ENCODE data around the gene TMEM132D.

TMEM132D gene

GRCh38 chr12:129594098-129594497, 309.7 kb downstream of the TMEM132D start:
- Histone ChIP-seq H3K27me3 (ENCODE audit: control insufficient read depth in 5 of 5, insufficient read depth in 4 of 5, low read length in 5 of 5) (peaks cover 0 to 6% (median 0%) of the 10 kb centered on the region in 5 donors), H3K9me3 (ENCODE audit: control insufficient read depth in 5 of 5, low read length in 5 of 5) (peaks cover 0 to 8% (median 4%) of the 10 kb centered on the region in 5 donors), H3K9ac (ENCODE audit: low read length in 5 of 5) (no peak overlapping the region), H3K27ac (ENCODE audit: low read depth, low read length) (no peak overlapping the region), H3K4me1 (ENCODE audit: control insufficient read depth in 5 of 5, insufficient read depth in 5 of 5, low read length in 5 of 5) (no peaks in the 10 kb centered on the region), H3K4me3 (ENCODE audit: low read depth in 1 of 5, low read length in 5 of 5) (no peak overlapping the region), H3K36me3 (ENCODE audit: control insufficient read depth in 5 of 5, insufficient read depth in 5 of 5, low read length in 5 of 5) (no peaks in the 10 kb centered on the region)

- H3K4me1 ChIP-seq (ENCODE audit: control insufficient read depth in 5 of 5, insufficient read depth in 5 of 5, low read length in 5 of 5), result no peaks in the 10 kb centered on the region
- peaks cover 0 to 13% (median 5%) of the 10 kb centered on the region in 5 donors for H3K9me3 ChIP-seq (ENCODE audit: control insufficient read depth in 5 of 5, low read length in 5 of 5)
- H3K36me3 ChIP-seq (ENCODE audit: control insufficient read depth in 5 of 5, insufficient read depth in 5 of 5, low read length in 5 of 5), result no peaks in the 10 kb centered on the region
- H3K4me3 ChIP-seq (ENCODE audit: low read depth in 1 of 5, low read length in 5 of 5), result no peak overlapping the region
- no peak overlapping the region for H3K9ac ChIP-seq (ENCODE audit: low read length in 5 of 5)
- no peak overlapping the region for H3K27ac ChIP-seq (ENCODE audit: low read depth, low read length)
- peaks cover 0 to 6% (median 0%) of the 10 kb centered on the region in 5 donors for H3K27me3 ChIP-seq (ENCODE audit: control insufficient read depth in 5 of 5, insufficient read depth in 4 of 5, low read length in 5 of 5)
These were observed 311.4 kb downstream of the TMEM132D start for GRCh38 chr12:129592449-129592848.

GRCh38 chr12:129589503-129589902, 314.3 kb downstream of the TMEM132D start:
- H3K9ac ChIP-seq (ENCODE audit: low read length in 5 of 5), result no peak overlapping the region
- no peaks in the 10 kb centered on the region for H3K36me3 ChIP-seq (ENCODE audit: control insufficient read depth in 5 of 5, insufficient read depth in 5 of 5, low read length in 5 of 5)
- no peak overlapping the region for H3K27ac ChIP-seq (ENCODE audit: low read depth, low read length)
- peaks cover 0 to 3% (median 0%) of the 10 kb centered on the region in 5 donors for H3K27me3 ChIP-seq (ENCODE audit: control insufficient read depth in 5 of 5, insufficient read depth in 4 of 5, low read length in 5 of 5)
- H3K4me3 ChIP-seq (ENCODE audit: low read depth in 1 of 5, low read length in 5 of 5), result no peak overlapping the region
- no peaks in the 10 kb centered on the region for H3K4me1 ChIP-seq (ENCODE audit: control insufficient read depth in 5 of 5, insufficient read depth in 5 of 5, low read length in 5 of 5)
- H3K9me3 ChIP-seq (ENCODE audit: control insufficient read depth in 5 of 5, low read length in 5 of 5), result peaks cover 0 to 13% (median 7%) of the 10 kb centered on the region in 5 donors

DNA sequence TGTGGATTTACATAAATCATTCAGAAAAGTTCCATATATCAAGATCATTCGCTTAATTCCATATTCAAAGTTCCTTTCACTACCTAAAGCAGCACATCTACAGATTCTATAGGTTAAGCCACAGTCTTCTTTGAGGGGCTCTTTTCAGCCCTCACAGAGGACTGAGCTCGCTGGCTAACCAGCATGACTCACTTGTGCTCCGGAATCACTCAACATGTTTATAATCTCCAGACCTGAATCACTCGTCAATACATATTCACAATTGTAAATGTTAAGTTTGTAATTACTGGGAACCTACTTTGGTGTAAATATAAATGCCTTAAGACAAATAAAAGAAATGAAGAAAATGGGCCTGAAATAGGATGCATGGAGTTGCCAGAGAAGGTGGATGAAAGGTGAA, 315.7 kb downstream of the TMEM132D start:
- Histone ChIP-seq H3K9me3 (ENCODE audit: control insufficient read depth in 5 of 5, low read length in 5 of 5) (peaks cover 0 to 13% (median 7%) of the 10 kb centered on the region in 5 donors), H3K4me3 (ENCODE audit: low read depth in 1 of 5, low read length in 5 of 5) (no peak overlapping the region), H3K9ac (ENCODE audit: low read length in 5 of 5) (no peak overlapping the region), H3K27me3 (ENCODE audit: control insufficient read depth in 5 of 5, insufficient read depth in 4 of 5, low read length in 5 of 5) (no peaks in the 10 kb centered on the region), H3K4me1 (ENCODE audit: control insufficient read depth in 5 of 5, insufficient read depth in 5 of 5, low read length in 5 of 5) (no peaks in the 10 kb centered on the region), H3K27ac (ENCODE audit: low read depth, low read length) (no peak overlapping the region), H3K36me3 (ENCODE audit: control insufficient read depth in 5 of 5, insufficient read depth in 5 of 5, low read length in 5 of 5) (no peaks in the 10 kb centered on the region)

- H3K9me3 ChIP-seq (ENCODE audit: control insufficient read depth in 5 of 5, low read length in 5 of 5), result peaks cover 0 to 13% (median 7%) of the 10 kb centered on the region in 5 donors
- H3K36me3 ChIP-seq (ENCODE audit: control insufficient read depth in 5 of 5, insufficient read depth in 5 of 5, low read length in 5 of 5), result no peaks in the 10 kb centered on the region
- H3K4me3 ChIP-seq (ENCODE audit: low read depth in 1 of 5, low read length in 5 of 5), result no peak overlapping the region
- no peaks in the 10 kb centered on the region for H3K4me1 ChIP-seq (ENCODE audit: control insufficient read depth in 5 of 5, insufficient read depth in 5 of 5, low read length in 5 of 5)
- H3K9ac ChIP-seq (ENCODE audit: low read length in 5 of 5), result no peak overlapping the region
- H3K27ac ChIP-seq (ENCODE audit: low read depth, low read length), result no peak overlapping the region
- no peaks in the 10 kb centered on the region for H3K27me3 ChIP-seq (ENCODE audit: control insufficient read depth in 5 of 5, insufficient read depth in 4 of 5, low read length in 5 of 5)
These were observed 318.5 kb downstream of the TMEM132D start for GRCh38 chr12:129585296-129585695.

GRCh38 chr12:129579879-129580278, 323.9 kb downstream of the TMEM132D start:
- no peak overlapping the region for H3K9ac ChIP-seq (ENCODE audit: low read length in 5 of 5)
- H3K9me3 ChIP-seq (ENCODE audit: control insufficient read depth in 5 of 5, low read length in 5 of 5), result peaks cover 0 to 4% (median 3%) of the 10 kb centered on the region in 5 donors
- no peak overlapping the region for H3K27ac ChIP-seq (ENCODE audit: low read depth, low read length)
- H3K27me3 ChIP-seq (ENCODE audit: control insufficient read depth in 5 of 5, insufficient read depth in 4 of 5, low read length in 5 of 5), result no peaks in the 10 kb centered on the region
- H3K36me3 ChIP-seq (ENCODE audit: control insufficient read depth in 5 of 5, insufficient read depth in 5 of 5, low read length in 5 of 5), result no peaks in the 10 kb centered on the region
- no peak overlapping the region for H3K4me3 ChIP-seq (ENCODE audit: low read depth in 1 of 5, low read length in 5 of 5)
- no peaks in the 10 kb centered on the region for H3K4me1 ChIP-seq (ENCODE audit: control insufficient read depth in 5 of 5, insufficient read depth in 5 of 5, low read length in 5 of 5)

DNA sequence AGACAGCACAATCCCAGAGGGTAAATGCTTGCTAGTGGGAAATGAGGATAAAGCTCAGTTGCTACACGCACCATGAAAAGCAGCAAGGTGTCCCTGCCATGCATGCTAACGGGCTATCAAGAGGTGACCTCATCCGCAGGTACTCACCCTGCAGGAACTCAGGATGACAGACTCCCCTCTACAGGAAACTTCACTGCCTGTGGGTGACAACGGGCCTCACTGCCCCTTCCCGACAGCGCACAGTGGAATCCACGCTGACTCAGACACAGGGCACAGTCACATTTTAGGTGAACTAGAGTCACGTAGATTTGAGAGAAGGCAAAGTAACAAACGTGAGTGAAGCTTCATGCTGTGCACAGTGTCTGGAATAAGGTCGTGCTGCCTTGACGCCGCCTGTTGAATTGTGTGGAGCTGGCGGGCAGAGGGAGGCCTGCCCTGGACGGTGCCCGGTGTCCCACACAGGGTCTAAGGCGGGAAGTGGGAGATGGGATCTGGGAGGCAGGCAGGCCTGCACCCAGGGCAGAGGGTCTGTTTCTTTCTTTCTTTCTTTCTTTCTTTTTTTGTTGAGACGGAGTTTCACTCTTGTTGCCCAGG, 331.8 kb downstream of the TMEM132D start:
- Histone ChIP-seq H3K4me1 (ENCODE audit: control insufficient read depth in 5 of 5, insufficient read depth in 5 of 5, low read length in 5 of 5) (no peaks in the 10 kb centered on the region), H3K27ac (ENCODE audit: low read depth, low read length) (no peak overlapping the region), H3K4me3 (ENCODE audit: low read depth in 1 of 5, low read length in 5 of 5) (no peak overlapping the region), H3K9me3 (ENCODE audit: control insufficient read depth in 5 of 5, low read length in 5 of 5) (no peaks in the 10 kb centered on the region), H3K9ac (ENCODE audit: low read length in 5 of 5) (no peak overlapping the region), H3K36me3 (ENCODE audit: control insufficient read depth in 5 of 5, insufficient read depth in 5 of 5, low read length in 5 of 5) (no peaks in the 10 kb centered on the region), H3K27me3 (ENCODE audit: control insufficient read depth in 5 of 5, insufficient read depth in 4 of 5, low read length in 5 of 5) (no peaks in the 10 kb centered on the region)

DNA sequence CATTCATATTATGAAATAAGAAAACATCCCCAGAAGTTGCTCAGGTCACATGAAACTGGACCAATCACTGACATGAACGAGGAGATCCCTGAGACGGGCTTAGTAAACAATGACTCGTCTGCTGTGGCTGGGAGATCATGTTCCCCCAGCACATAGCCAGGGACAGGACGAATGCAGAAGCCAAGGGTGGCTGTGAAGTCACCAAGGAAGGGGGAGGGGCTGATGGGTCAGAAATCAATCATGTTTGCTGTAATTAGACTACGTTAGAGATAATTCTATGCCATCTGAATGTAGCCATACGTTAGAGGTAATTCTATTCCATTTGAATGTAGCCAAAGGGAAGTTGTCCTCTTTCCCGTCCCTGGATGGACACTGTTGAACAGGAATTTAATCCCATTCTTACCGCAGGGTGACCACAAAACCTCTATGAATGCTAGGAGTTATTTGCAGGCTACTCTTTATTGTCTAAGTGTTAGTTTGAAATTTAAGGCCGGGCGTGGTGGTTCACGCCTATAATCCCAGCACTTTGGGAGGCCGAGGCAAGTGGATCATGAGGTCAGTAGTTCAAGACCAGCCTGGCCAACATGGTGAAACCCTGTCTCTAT, 332.9 kb downstream of the TMEM132D start:
- H3K9ac ChIP-seq (ENCODE audit: low read length in 5 of 5), result no peak overlapping the region
- no peaks in the 10 kb centered on the region for H3K4me1 ChIP-seq (ENCODE audit: control insufficient read depth in 5 of 5, insufficient read depth in 5 of 5, low read length in 5 of 5)

DNA sequence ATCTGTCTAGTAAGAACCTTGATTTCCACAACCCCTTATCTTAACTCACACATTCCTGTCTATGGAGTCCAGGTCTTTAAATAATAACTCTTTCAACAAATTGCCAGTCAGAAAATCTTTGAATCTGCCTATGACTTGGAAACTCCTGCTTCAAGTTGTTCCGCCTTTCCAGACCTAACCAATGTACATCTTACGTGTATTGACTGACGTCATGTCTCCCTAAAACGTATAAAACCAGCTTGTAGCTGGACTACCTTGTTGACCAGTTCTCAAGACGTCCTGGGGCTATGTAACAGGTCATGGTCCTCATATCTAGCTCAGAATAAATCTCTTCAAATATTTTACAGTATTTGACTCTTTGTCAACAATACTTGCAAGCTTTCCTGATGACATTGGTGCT, 337.0 kb downstream of the TMEM132D start:
- no peak overlapping the region for H3K27ac ChIP-seq (ENCODE audit: low read depth, low read length)
- peaks cover 0 to 7% (median 0%) of the 10 kb centered on the region in 5 donors for H3K9me3 ChIP-seq (ENCODE audit: control insufficient read depth in 5 of 5, low read length in 5 of 5)
- no peaks in the 10 kb centered on the region for H3K4me1 ChIP-seq (ENCODE audit: control insufficient read depth in 5 of 5, insufficient read depth in 5 of 5, low read length in 5 of 5)
- H3K27me3 ChIP-seq (ENCODE audit: control insufficient read depth in 5 of 5, insufficient read depth in 4 of 5, low read length in 5 of 5), result peaks cover 0 to 3% (median 0%) of the 10 kb centered on the region in 5 donors
- H3K9ac ChIP-seq (ENCODE audit: low read length in 5 of 5), result no peak overlapping the region
- no peaks in the 10 kb centered on the region for H3K36me3 ChIP-seq (ENCODE audit: control insufficient read depth in 5 of 5, insufficient read depth in 5 of 5, low read length in 5 of 5)
- H3K4me3 ChIP-seq (ENCODE audit: low read depth in 1 of 5, low read length in 5 of 5), result no peak overlapping the region

More for the DNA sequence above, 332.9 kb downstream of the TMEM132D start:
- no peak overlapping the region for H3K27ac ChIP-seq (ENCODE audit: low read depth, low read length)
- no peaks in the 10 kb centered on the region for H3K36me3 ChIP-seq (ENCODE audit: control insufficient read depth in 5 of 5, insufficient read depth in 5 of 5, low read length in 5 of 5)
- no peak overlapping the region for H3K4me3 ChIP-seq (ENCODE audit: low read depth in 1 of 5, low read length in 5 of 5)
- no peaks in the 10 kb centered on the region for H3K9me3 ChIP-seq (ENCODE audit: control insufficient read depth in 5 of 5, low read length in 5 of 5)
- no peaks in the 10 kb centered on the region for H3K27me3 ChIP-seq (ENCODE audit: control insufficient read depth in 5 of 5, insufficient read depth in 4 of 5, low read length in 5 of 5)

GRCh38 chr12:129564768-129565167, 339.1 kb downstream of the TMEM132D start:
- Histone ChIP-seq H3K27ac (ENCODE audit: low read depth, low read length) (no peak overlapping the region), H3K27me3 (ENCODE audit: control insufficient read depth in 5 of 5, insufficient read depth in 4 of 5, low read length in 5 of 5) (peaks cover 0 to 3% (median 0%) of the 10 kb centered on the region in 5 donors), H3K9ac (ENCODE audit: low read length in 5 of 5) (no peak overlapping the region), H3K9me3 (ENCODE audit: control insufficient read depth in 5 of 5, low read length in 5 of 5) (peaks cover 0 to 7% (median 0%) of the 10 kb centered on the region in 5 donors), H3K4me3 (ENCODE audit: low read depth in 1 of 5, low read length in 5 of 5) (no peak overlapping the region), H3K36me3 (ENCODE audit: control insufficient read depth in 5 of 5, insufficient read depth in 5 of 5, low read length in 5 of 5) (no peaks in the 10 kb centered on the region), H3K4me1 (ENCODE audit: control insufficient read depth in 5 of 5, insufficient read depth in 5 of 5, low read length in 5 of 5) (no peaks in the 10 kb centered on the region)
